HepG2 (cell line): ENCODE measurements around the gene CRB1. TPM values are rescaled to one million over a fixed set of nuclear protein-coding genes. Genes with fewer than 3 reads are reported as not detected.

ENCODE experiments used
- ATAC-seq: fragments of 200-7000 bp; cut with Tn5 transposase; 3 replicates; pipeline ENCODE4 v1.9.1; 2020; ENCODE audit warnings: mild to moderate bottlenecking, moderate library complexity
- BruUV-seq: library from RNA; stranded (reverse); fragments of 400-500 nt; replicated peaks from 2 replicates; lab custom pipeline; 2021; lab: Mats Ljungman, UMichigan
- CTCF ChIA-PET: fragments of 300-600 bp; formaldehyde crosslinking; extraction: SDS; loops from one replicate; lab custom pipeline; 2021; ENCODE audit warnings: low total read pairs, inconsistent platforms, low intra/inter-chr PET ratio; lab: Yijun Ruan, JAX
- POLR2A ChIA-PET: fragments of 350-600 bp; sonication (Branson Sonifier 250); formaldehyde crosslinking; loops from one replicate; lab custom pipeline; 2020; ENCODE audit warnings: antibody characterized with exemption, inconsistent platforms; lab: Yijun Ruan, JAX
- DNase-seq: peaks from one replicate; pipeline ENCODE4 v3.0.0-alpha.2; 2015; ENCODE audit warnings: low spot score
- FAIRE-seq: peaks from 3 replicates; lab custom pipeline; 2011; peaks lifted over from hg19 to GRCh38; lab: Jason Lieb, UNC
- H2AFZ ChIP-seq: one replicate; pipeline ENCODE4 v1.6.1; 2011; ENCODE audit warnings: low read length, inconsistent platforms
- H3K27ac ChIP-seq: fragments of 300-600 bp; 3 replicates; pipeline ENCODE4 v1.8.0; 2011; ENCODE audit warnings: mixed run types, mild to moderate bottlenecking, mixed read lengths, low read length, inconsistent platforms; ENCODE audit not compliant: insufficient read depth; ENCODE audit errors: extremely low read length
- H3K27me3 ChIP-seq, 2 experiments: fragments of 200-600 bp in 1 of 2; 2 replicates in 1 of 2; 3 replicates in 1 of 2; pipeline versions ENCODE4 v1.6.0 to v1.8.0; 2011; ENCODE audit warnings: low read length in 2 of 2, mild to moderate bottlenecking in 2 of 2, moderate library complexity in 2 of 2, inconsistent platforms in 1 of 2; ENCODE audit not compliant: insufficient read depth in 2 of 2, control insufficient read depth in 1 of 2
- H3K36me3 ChIP-seq, 2 experiments: fragments of 200-600 bp in 1 of 2; replicated peaks in 1 of 2; 2 replicates in 1 of 2; 3 replicates in 1 of 2; pipeline versions ENCODE4 v1.5.1 to v1.8.0; 2011; ENCODE audit warnings: low read length in 2 of 2, inconsistent platforms in 1 of 2; ENCODE audit not compliant: insufficient read depth in 2 of 2, control insufficient read depth in 1 of 2
- H3K4me1 ChIP-seq: 2 replicates; pipeline ENCODE4 v1.5.1; 2012; ENCODE audit warnings: low read length, inconsistent platforms; ENCODE audit not compliant: insufficient read depth
- H3K4me2 ChIP-seq: 2 replicates; pipeline ENCODE4 v1.6.0; 2011; ENCODE audit warnings: low read depth, low read length, inconsistent platforms
- H3K4me3 ChIP-seq, 3 experiments: fragments of 200-600 bp in 1 of 3; sonication (generic), shearing (Covaris generic) in 1 of 3; replicated peaks in 1 of 3; 2 replicates each; pipeline ENCODE4 v1.5.1; 2011 to 2016; ENCODE audit warnings: low read length in 3 of 3, inconsistent platforms in 2 of 3, low read depth in 2 of 3, mild to moderate bottlenecking in 2 of 3, control low read depth in 1 of 3, mixed read lengths in 1 of 3; ENCODE audit not compliant: insufficient read depth in 1 of 3
- H3K79me2 ChIP-seq: one replicate; pipeline ENCODE4 v1.6.1; 2011; ENCODE audit warnings: low read length, inconsistent platforms; ENCODE audit not compliant: insufficient read depth
- H3K9ac ChIP-seq: 2 replicates; pipeline ENCODE4 v1.6.0; 2011; ENCODE audit warnings: mild to moderate bottlenecking, low read depth, low read length, inconsistent platforms; ENCODE audit not compliant: insufficient read depth
- H3K9me3 ChIP-seq: 2 replicates; pipeline ENCODE4 v1.5.1; 2012; ENCODE audit warnings: mild to moderate bottlenecking, low read length
- H4K20me1 ChIP-seq: 2 replicates; pipeline ENCODE4 v1.6.0; 2011; ENCODE audit warnings: inconsistent platforms, mild to moderate bottlenecking, low read length, moderate library complexity; ENCODE audit not compliant: insufficient read depth
- DR1 ChIP-seq: sonication (generic); formaldehyde crosslinking; IDR thresholded peaks from 2 replicates; pipeline ENCODE4 v1.8.0; 2021; ENCODE audit warnings: mild to moderate bottlenecking, missing genetic modification reagents, inconsistent platforms
- FOXK2 ChIP-seq: fragments of 450-650 bp; IDR thresholded peaks from 2 replicates; pipeline ENCODE4 v1.6.1; 2016
- SIX4 ChIP-seq: sonication (generic); formaldehyde crosslinking; IDR thresholded peaks from 2 replicates; pipeline ENCODE4 v1.4.0; 2020; ENCODE audit warnings: missing genetic modification reagents
- ZBED4 ChIP-seq: sonication (generic); formaldehyde crosslinking; IDR thresholded peaks from 2 replicates; pipeline ENCODE4 v1.4.0; 2020; ENCODE audit warnings: missing genetic modification reagents, borderline replicate concordance
- ZNF232 ChIP-seq: sonication (generic); formaldehyde crosslinking; IDR thresholded peaks from 2 replicates; pipeline ENCODE4 v1.4.0; 2020; ENCODE audit warnings: missing genetic modification reagents, borderline replicate concordance
- ZNF253 ChIP-seq: sonication (generic); formaldehyde crosslinking; IDR thresholded peaks from 2 replicates; pipeline ENCODE4 v1.8.0; 2022; ENCODE audit warnings: mild to moderate bottlenecking, missing genetic modification reagents, borderline replicate concordance
- ZNF331 ChIP-seq: sonication (generic); formaldehyde crosslinking; IDR thresholded peaks from 2 replicates; pipeline ENCODE4 v1.4.0; 2020; ENCODE audit warnings: missing genetic modification reagents
- WGBS: methylation state at CpG from one replicate; pipeline ENCODE4 v1.1.6; 2017; ENCODE audit warnings: low lambda C conversion rate; 5-methylcytosine and 5-hydroxymethylcytosine counted together
- in situ Hi-C: cut with HindIII; loops from 2 replicates; pipeline ENCODE4 v1.10.0; 2017; ENCODE audit warnings: low pct_unique_long_range_greater_than_20kb; ENCODE audit not compliant: extremely low pct_ligation_motif_present
- intact Hi-C: fragments of 100-400 bp; cut with micrococcal nuclease; formaldehyde crosslinking; loops from one replicate; pipeline ENCODE4 v1.10.0; 2022; ENCODE audit not compliant: unreplicated experiment
- polyA plus RNA-seq, 8 experiments: library from polyadenylated mRNA; depleted of rRNA in 3 of 8; stranded (reverse) in 7 of 8; unstranded in 1 of 8; fragments of >200 nt; fragmentation: Illumina TruSeq in 4 of 8; extraction: Trizol in 4 of 8; gene quantifications; 2 replicates each; pipeline versions ENCODE4 v1.2.1 to v1.2.3, GENCODE V29; 2011 to 2016; ENCODE audit warnings: low read depth in 4 of 8, missing spikeins in 1 of 8, mixed read lengths in 1 of 8; ENCODE audit not compliant: insufficient read depth in 1 of 8
- total RNA-seq, 5 experiments: library from RNA; depleted of rRNA; stranded (reverse); fragments of >200 nt; fragmentation: Illumina TruSeq; extraction: Trizol; gene quantifications; 2 replicates each; pipeline ENCODE4 v1.2.3, GENCODE V29; 2016; ENCODE audit warnings: low read depth in 1 of 5

CRB1 gene
- total and polyA plus RNA-seq, 2 of the 13 experiments (the other 11 are each of a cell fraction or from before 2014, with no cell fraction given), result 0.01 TPM; not detected in 1

- no peak for TF ChIP-seq ZBED4 (CRISPR knock-in tag)
- TF ChIP-seq DR1 (CRISPR knock-in tag), result no peak
Measured at GRCh38 chr1:197339106-197340060, 71.3 kb downstream of the CRB1 start (continued).

GRCh38 chr1:197341626-197342025, 73.6 kb downstream of the CRB1 start:
- intact Hi-C loops, result no loop called here
- no peaks in the 10 kb centered on the region for H3K9me3 ChIP-seq
- H3K4me1 ChIP-seq, result no peaks in the 10 kb centered on the region
- H2AFZ ChIP-seq, result no peak overlapping the region
- no peak overlapping the region for H3K9ac ChIP-seq
- FAIRE-seq (no peak), DNase-seq (no peak), ATAC-seq (no peak)
- H3K4me2 ChIP-seq, result no peak overlapping the region
- H3K27ac ChIP-seq, result no peak overlapping the region
- no peak overlapping the region for H3K4me3 ChIP-seq
- TF ChIP-seq ZNF232 (CRISPR knock-in tag) (no peak), ZNF253 (CRISPR knock-in tag) (no peak), SIX4 (no peak), ZNF331 (no peak), FOXK2 (no peak)
- 27% methylated on average over 1 of the region's 1 CpG for WGBS
- no TSS peak for BruUV-seq
- no peaks in the 10 kb centered on the region for H3K79me2 ChIP-seq
- no peaks in the 10 kb centered on the region for H4K20me1 ChIP-seq
- POLR2A ChIA-PET, result no interaction called here
- CTCF ChIA-PET, result no interaction called here
- in situ Hi-C loops, result no loop called here
- H3K36me3 ChIP-seq, result no peaks in the 10 kb centered on the region
- no peaks in the 10 kb centered on the region; a peak in 1 of 5 replicates for H3K27me3 ChIP-seq
